Measurements from ENCODE around the gene CHRNA1. TPM values are rescaled to one million over a fixed set of nuclear protein-coding genes. Genes with fewer than 3 reads are reported as not detected.
A peak's percentile ranks its signal among the peaks of the same experiment; 100 is the strongest.

CHRNA1 gene
- total RNA-seq, 4 donors from 2014 or later: not detected

GRCh38 chr2:174778085-174778981 is 14.1 kb upstream of the CHRNA1 start:
- H3K4me1 ChIP-seq: no peaks in the 10 kb centered on the region

DNA sequence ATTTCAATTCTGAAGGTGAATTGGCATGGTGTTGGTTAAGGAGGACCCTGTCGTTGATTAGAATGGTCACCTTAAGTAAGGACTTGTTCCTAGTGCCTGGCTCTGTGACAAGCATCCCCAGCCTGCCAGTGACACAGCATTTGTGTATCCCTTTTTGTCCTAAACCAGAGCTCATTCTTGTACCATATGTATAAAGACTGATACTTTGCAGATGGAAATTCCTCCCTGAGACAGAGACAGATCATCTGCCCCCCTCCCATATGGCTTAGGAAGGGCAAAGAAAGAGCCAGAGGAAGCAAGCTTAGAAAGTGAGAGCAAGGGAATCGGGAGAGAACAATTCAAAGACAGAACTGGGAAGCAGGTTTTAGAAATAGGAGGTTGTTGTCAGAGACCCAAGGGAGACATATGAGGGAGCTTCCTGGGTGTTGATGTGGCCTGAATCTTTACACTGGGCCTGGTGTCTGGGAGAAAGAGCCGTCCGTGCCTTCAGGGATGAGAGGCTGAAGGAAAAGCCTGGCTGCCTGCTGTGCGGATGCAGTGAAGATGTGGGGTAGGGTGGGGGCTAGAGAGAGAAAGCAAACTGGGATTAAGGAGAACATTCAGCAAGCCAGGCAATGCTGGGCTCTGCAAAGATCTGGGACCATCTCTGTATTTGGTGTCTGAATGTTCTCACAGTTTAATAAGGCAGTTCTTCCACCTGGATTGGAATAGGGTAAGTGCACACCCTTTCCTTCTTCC is 13.2 kb upstream of the CHRNA1 start:
- H3K36me3 ChIP-seq: no peaks in the 10 kb centered on the region
- no peaks in the 10 kb centered on the region for H3K27me3 ChIP-seq
- H3K4me1 ChIP-seq: no peaks in the 10 kb centered on the region
- TF ChIP-seq, protein P1, sequence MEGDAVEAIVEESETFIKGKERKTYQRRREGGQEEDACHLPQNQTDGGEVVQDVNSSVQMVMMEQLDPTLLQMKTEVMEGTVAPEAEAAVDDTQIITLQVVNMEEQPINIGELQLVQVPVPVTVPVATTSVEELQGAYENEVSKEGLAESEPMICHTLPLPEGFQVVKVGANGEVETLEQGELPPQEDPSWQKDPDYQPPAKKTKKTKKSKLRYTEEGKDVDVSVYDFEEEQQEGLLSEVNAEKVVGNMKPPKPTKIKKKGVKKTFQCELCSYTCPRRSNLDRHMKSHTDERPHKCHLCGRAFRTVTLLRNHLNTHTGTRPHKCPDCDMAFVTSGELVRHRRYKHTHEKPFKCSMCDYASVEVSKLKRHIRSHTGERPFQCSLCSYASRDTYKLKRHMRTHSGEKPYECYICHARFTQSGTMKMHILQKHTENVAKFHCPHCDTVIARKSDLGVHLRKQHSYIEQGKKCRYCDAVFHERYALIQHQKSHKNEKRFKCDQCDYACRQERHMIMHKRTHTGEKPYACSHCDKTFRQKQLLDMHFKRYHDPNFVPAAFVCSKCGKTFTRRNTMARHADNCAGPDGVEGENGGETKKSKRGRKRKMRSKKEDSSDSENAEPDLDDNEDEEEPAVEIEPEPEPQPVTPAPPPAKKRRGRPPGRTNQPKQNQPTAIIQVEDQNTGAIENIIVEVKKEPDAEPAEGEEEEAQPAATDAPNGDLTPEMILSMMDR (IDR thresholded peaks at IDR 0.05): no peak
- no peak for TF ChIP-seq POLR2A (IDR thresholded peaks at IDR 0.05)
- H3K4me3 ChIP-seq: no peak overlapping the region
- no peak for DNase-seq
- H3K27ac ChIP-seq: no peak overlapping the region
- H3K9me3 ChIP-seq: no peaks in the 10 kb centered on the region
- intact Hi-C loops (cut with DNase I; ENCODE audit: low total_unique reads): no loop called here

More at GRCh38 chr2:174778085-174778981, 14.1 kb upstream of the CHRNA1 start:
- DNase-seq: peak; percentile 22 to 34
- TF ChIP-seq, protein P1 (IDR thresholded peaks at IDR 0.05): no peak
- no peak for TF ChIP-seq POLR2A (IDR thresholded peaks at IDR 0.05)
- Histone ChIP-seq H3K27me3 (no peaks in the 10 kb centered on the region), H3K9me3 (no peaks in the 10 kb centered on the region), H3K36me3 (no peaks in the 10 kb centered on the region), H3K27ac (no peak overlapping the region), H3K4me3 (no peak overlapping the region)
- intact Hi-C loops (cut with DNase I; ENCODE audit: low total_unique reads): no loop called here

GRCh38 chr2:174776675-174777074 is 12.4 kb upstream of the CHRNA1 start:
- no peaks in the 10 kb centered on the region for H3K4me1 ChIP-seq
- no peaks in the 10 kb centered on the region for H3K36me3 ChIP-seq
- no peaks in the 10 kb centered on the region for H3K27me3 ChIP-seq
- H3K9me3 ChIP-seq: no peaks in the 10 kb centered on the region
- no peak overlapping the region for H3K4me3 ChIP-seq
- intact Hi-C loops (cut with DNase I; ENCODE audit: low total_unique reads): no loop called here
- TF ChIP-seq POLR2A (IDR thresholded peaks at IDR 0.05): no peak
- TF ChIP-seq, protein P1 (IDR thresholded peaks at IDR 0.05): no peak
- H3K27ac ChIP-seq: no peak overlapping the region
- DNase-seq: no peak

- Histone ChIP-seq H3K27ac (no peak overlapping the region), H3K4me3 (no peak overlapping the region), H3K9me3 (no peaks in the 10 kb centered on the region), H3K4me1 (no peaks in the 10 kb centered on the region), H3K27me3 (no peaks in the 10 kb centered on the region), H3K36me3 (no peaks in the 10 kb centered on the region)
- intact Hi-C loops (cut with DNase I; ENCODE audit: low total_unique reads): no loop called here
- DNase-seq: no peak
- TF ChIP-seq, protein P1 (IDR thresholded peaks at IDR 0.05): no peak
- no peak for TF ChIP-seq POLR2A (IDR thresholded peaks at IDR 0.05)
These were observed 12.0 kb upstream of the CHRNA1 start for GRCh38 chr2:174776223-174776622.

DNA sequence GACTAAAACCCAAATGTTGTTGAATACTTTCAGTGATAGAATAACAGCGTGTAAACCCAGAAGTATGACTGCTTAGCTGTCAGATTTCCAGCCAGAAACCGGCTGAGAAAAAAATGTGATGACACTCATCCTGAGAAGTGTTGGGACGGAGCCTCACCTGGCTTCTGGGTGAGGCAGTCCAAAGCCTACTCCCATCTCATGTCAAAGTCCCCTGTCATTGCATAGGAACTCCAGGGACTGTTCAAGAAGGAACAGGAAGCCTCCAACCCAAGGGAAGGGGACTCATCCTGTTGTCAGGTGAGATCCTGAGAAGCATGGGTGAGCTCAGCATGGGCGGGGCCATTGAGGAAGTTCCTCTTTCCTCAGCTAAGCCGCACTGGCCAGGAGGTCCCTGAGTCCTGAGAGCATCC is 11.3 kb upstream of the CHRNA1 start:
- TF ChIP-seq, protein P1 (IDR thresholded peaks at IDR 0.05): no peak
- TF ChIP-seq POLR2A (IDR thresholded peaks at IDR 0.05): no peak
- H3K4me3 ChIP-seq: no peak overlapping the region
- intact Hi-C loops (cut with DNase I; ENCODE audit: low total_unique reads): no loop called here
- H3K36me3 ChIP-seq: no peaks in the 10 kb centered on the region
- H3K27ac ChIP-seq: no peak overlapping the region
- no peak for DNase-seq
- H3K4me1 ChIP-seq: no peaks in the 10 kb centered on the region
- H3K9me3 ChIP-seq: no peaks in the 10 kb centered on the region
- H3K27me3 ChIP-seq: no peaks in the 10 kb centered on the region

Data from uterus (tissue), 4 donors.